ENCODE results near the gene SMIM38. TPM values are rescaled to one million over a fixed set of nuclear protein-coding genes. Genes with fewer than 3 reads are reported as not detected.

SMIM38 gene
- total RNA-seq, 1 donor from 2014 or later = 0.32 TPM

GRCh38 chr11:69134957-69135356, 20.8 kb upstream of the SMIM38 start:
- peaks cover 4% of the 10 kb centered on the region for H3K27me3 Mint-ChIP-seq (ENCODE audit: unreplicated experiment)
- H3K36me3 Mint-ChIP-seq (ENCODE audit: unreplicated experiment) = peaks cover 15% of the 10 kb centered on the region
- H3K9me3 Mint-ChIP-seq (ENCODE audit: unreplicated experiment) = peaks cover 10% of the 10 kb centered on the region
- H3K4me1 Mint-ChIP-seq (ENCODE audit: low read depth, unreplicated experiment) = no peaks in the 10 kb centered on the region
- no peak overlapping the region for H3K4me3 Mint-ChIP-seq (ENCODE audit: unreplicated experiment)
- no peak overlapping the region for H3K27ac Mint-ChIP-seq (ENCODE audit: unreplicated experiment)
- DNase-seq = no peak
- TF ChIP-seq, protein P1, sequence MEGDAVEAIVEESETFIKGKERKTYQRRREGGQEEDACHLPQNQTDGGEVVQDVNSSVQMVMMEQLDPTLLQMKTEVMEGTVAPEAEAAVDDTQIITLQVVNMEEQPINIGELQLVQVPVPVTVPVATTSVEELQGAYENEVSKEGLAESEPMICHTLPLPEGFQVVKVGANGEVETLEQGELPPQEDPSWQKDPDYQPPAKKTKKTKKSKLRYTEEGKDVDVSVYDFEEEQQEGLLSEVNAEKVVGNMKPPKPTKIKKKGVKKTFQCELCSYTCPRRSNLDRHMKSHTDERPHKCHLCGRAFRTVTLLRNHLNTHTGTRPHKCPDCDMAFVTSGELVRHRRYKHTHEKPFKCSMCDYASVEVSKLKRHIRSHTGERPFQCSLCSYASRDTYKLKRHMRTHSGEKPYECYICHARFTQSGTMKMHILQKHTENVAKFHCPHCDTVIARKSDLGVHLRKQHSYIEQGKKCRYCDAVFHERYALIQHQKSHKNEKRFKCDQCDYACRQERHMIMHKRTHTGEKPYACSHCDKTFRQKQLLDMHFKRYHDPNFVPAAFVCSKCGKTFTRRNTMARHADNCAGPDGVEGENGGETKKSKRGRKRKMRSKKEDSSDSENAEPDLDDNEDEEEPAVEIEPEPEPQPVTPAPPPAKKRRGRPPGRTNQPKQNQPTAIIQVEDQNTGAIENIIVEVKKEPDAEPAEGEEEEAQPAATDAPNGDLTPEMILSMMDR (IDR thresholded peaks at IDR 0.05; ENCODE audit: partially characterized antibody, unreplicated experiment) = no peak

- Mint-ChIP-seq H3K27me3 (ENCODE audit: unreplicated experiment) (peaks cover 3% of the 10 kb centered on the region), H3K9me3 (ENCODE audit: unreplicated experiment) (peaks cover 9% of the 10 kb centered on the region), H3K4me3 (ENCODE audit: unreplicated experiment) (no peak overlapping the region), H3K27ac (ENCODE audit: unreplicated experiment) (no peak overlapping the region), H3K36me3 (ENCODE audit: unreplicated experiment) (peaks cover 17% of the 10 kb centered on the region), H3K4me1 (ENCODE audit: low read depth, unreplicated experiment) (no peaks in the 10 kb centered on the region)
- no peak for DNase-seq
- TF ChIP-seq, protein P1 (IDR thresholded peaks at IDR 0.05; ENCODE audit: partially characterized antibody, unreplicated experiment) = no peak
Measured at GRCh38 chr11:69135420-69136363, 20.0 kb upstream of the SMIM38 start.

GRCh38 chr11:69136471-69136870, 19.3 kb upstream of the SMIM38 start:
- Mint-ChIP-seq H3K4me3 (ENCODE audit: unreplicated experiment) (no peak overlapping the region), H3K27ac (ENCODE audit: unreplicated experiment) (no peak overlapping the region), H3K9me3 (ENCODE audit: unreplicated experiment) (peaks cover 9% of the 10 kb centered on the region), H3K27me3 (ENCODE audit: unreplicated experiment) (peaks cover 3% of the 10 kb centered on the region), H3K4me1 (ENCODE audit: low read depth, unreplicated experiment) (no peaks in the 10 kb centered on the region), H3K36me3 (ENCODE audit: unreplicated experiment) (peaks cover 17% of the 10 kb centered on the region)
- TF ChIP-seq, protein P1 (IDR thresholded peaks at IDR 0.05; ENCODE audit: partially characterized antibody, unreplicated experiment) = no peak
- DNase-seq = no peak

- no peaks in the 10 kb centered on the region for H3K4me1 Mint-ChIP-seq (ENCODE audit: low read depth, unreplicated experiment)
- TF ChIP-seq, protein P1 (IDR thresholded peaks at IDR 0.05; ENCODE audit: partially characterized antibody, unreplicated experiment) = no peak
- H3K9me3 Mint-ChIP-seq (ENCODE audit: unreplicated experiment) = peaks cover 9% of the 10 kb centered on the region
- H3K27ac Mint-ChIP-seq (ENCODE audit: unreplicated experiment) = no peak overlapping the region
- H3K4me3 Mint-ChIP-seq (ENCODE audit: unreplicated experiment) = no peak overlapping the region
- peaks cover 17% of the 10 kb centered on the region for H3K36me3 Mint-ChIP-seq (ENCODE audit: unreplicated experiment)
- DNase-seq = no peak
- peaks cover 3% of the 10 kb centered on the region for H3K27me3 Mint-ChIP-seq (ENCODE audit: unreplicated experiment)
Measured at GRCh38 chr11:69137151-69137844, 18.4 kb upstream of the SMIM38 start.

All from glutamatergic neuron (in vitro differentiated cells).